Subcutaneous adipose tissue (tissue), 4 donors: Measurements from ENCODE around the gene ESAM. TPM values are rescaled to one million over a fixed set of nuclear protein-coding genes. Genes with fewer than 3 reads are reported as not detected.

Experiments used
- total RNA-seq, 4 donors: library from RNA; depleted of rRNA; stranded (reverse); fragments of >200 nt; gene quantifications; one replicate each; pipeline ENCODE4 v1.1.0, GENCODE V29; 2016
- TF ChIP-seq, protein P1 (sequence below): fragments of 450-650 bp; IDR thresholded peaks from one replicate; pipeline ENCODE4 v1.5.1; 2016; ENCODE audit warnings: low read depth, mild to moderate bottlenecking, control low read depth, antibody characterized with exemption, moderate library complexity

Gene ESAM
- total RNA-seq, 4 donors from 2014 or later: 15.0 to 82.7 (median 38.6) TPM

DNA sequence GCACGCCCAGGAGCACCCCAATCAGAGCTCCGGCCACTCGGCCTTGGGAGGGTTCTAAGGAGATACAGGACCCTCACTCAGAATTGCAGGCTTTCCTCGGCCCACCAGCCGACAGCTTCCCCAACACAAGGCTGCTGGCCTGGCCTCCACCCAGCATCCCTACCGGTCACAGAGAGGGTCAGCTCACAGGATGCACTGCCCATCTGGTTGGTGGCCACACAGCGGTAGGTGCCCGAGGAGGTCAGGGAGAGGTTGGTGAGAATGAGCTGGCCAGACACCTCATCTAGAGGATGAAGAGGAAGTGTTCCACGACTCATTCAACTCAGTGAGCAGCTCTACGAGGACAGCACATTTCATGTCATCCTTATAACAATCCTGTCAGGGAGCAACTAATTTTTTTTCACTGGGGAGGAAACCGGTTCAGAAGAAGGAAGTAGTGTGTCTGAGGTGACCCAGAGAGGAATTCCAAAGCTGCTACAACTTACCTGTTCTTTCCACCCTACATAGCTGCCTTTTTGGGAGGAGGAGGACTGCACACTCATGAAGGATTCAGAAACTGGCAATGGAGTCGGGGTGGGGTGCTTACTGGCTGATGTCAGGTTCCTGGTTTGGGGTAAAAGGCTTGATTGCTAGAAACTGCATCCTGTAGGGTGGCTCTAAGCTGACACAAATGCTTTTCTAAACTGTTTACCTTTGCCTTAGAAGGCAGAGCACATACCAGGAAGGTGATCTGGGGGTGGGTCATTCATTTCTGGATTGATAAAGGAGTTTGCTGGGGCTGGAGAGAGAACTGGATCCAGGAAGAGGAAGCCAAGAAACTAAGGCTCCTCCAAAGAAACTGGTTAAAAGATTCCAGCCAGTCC is 13.4 kb downstream of the ESAM start:
- TF ChIP-seq, protein P1, sequence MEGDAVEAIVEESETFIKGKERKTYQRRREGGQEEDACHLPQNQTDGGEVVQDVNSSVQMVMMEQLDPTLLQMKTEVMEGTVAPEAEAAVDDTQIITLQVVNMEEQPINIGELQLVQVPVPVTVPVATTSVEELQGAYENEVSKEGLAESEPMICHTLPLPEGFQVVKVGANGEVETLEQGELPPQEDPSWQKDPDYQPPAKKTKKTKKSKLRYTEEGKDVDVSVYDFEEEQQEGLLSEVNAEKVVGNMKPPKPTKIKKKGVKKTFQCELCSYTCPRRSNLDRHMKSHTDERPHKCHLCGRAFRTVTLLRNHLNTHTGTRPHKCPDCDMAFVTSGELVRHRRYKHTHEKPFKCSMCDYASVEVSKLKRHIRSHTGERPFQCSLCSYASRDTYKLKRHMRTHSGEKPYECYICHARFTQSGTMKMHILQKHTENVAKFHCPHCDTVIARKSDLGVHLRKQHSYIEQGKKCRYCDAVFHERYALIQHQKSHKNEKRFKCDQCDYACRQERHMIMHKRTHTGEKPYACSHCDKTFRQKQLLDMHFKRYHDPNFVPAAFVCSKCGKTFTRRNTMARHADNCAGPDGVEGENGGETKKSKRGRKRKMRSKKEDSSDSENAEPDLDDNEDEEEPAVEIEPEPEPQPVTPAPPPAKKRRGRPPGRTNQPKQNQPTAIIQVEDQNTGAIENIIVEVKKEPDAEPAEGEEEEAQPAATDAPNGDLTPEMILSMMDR: no peak

DNA sequence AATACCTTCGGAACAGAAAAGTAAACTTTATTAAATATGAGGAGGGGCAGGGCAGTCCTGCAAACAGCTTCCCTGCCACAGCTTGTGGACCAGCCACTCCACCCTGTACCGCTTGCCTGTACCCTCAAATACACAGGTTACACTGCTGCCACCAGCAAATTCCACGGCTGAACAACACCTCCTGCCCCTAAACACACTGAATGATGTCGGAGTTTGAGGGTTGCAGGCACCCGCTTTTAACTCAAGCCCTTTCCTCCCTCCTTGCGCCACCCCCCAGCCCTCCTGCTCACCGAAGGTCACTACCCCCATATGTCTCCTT is 14.0 kb downstream of the ESAM start:
- TF ChIP-seq, protein P1: no peak

DNA sequence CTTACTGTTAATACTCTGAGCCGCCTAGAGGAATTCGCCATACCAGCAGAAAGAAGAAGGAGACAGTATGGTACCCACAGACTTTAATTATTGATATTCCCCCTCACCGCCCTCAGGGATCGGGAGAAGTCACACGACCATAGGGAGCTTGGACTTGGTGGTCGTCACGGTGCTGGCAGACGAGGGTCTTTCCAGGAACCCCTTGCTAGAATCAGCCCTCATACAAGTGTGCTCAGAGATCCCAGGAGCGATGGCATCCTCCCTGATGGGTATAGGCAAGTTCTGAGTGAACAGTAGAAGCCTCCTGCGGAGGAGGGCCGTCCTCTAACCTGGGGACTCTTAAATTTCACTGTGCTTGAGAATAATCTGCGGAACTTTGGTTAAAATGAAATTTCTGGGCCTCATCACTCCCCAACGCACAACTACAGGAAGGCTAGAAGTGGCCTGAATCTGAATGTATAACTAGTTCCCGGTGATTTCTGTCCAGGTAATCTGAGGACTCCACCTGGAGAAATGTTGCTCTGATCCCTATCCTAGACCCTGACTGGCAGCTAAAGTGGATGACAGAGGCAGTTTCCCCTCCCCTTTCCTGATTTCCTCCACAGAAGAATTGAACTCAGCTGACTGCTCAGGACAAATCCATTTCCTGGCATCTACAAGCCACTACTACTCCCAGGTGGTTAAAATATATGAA is 14.5 kb downstream of the ESAM start:
- TF ChIP-seq, protein P1: no peak

DNA sequence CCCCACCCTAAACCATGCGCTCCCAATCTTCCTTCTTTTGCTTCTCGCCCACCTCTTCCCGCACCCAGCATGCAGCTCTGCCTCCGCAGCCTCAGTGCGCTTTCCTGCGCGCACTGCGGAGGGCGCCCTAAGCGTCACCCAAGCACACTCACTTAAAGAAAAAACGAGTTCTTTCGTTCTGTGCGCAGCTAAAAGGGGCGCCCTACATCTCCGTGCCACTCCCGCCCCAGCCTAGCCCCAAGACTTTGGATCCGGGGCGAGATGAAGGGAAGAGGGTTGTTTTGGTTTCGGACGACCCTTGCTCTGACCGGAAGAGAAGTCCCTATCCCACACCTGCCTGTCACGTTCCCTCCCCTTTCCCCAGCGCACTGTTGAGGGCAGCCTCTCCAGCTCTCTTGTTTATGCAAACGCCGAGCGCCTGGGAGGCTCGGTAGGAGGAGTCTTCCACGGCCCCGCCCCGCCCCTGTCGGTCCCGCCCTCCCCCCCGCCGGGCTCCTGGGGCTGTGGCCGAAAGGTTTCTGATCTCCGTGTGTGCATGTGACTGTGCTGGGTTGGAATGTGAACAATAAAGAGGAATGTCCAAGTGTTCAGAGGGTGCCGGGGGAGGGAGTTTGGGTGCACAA is 15.4 kb downstream of the ESAM start:
- TF ChIP-seq, protein P1: no peak

DNA sequence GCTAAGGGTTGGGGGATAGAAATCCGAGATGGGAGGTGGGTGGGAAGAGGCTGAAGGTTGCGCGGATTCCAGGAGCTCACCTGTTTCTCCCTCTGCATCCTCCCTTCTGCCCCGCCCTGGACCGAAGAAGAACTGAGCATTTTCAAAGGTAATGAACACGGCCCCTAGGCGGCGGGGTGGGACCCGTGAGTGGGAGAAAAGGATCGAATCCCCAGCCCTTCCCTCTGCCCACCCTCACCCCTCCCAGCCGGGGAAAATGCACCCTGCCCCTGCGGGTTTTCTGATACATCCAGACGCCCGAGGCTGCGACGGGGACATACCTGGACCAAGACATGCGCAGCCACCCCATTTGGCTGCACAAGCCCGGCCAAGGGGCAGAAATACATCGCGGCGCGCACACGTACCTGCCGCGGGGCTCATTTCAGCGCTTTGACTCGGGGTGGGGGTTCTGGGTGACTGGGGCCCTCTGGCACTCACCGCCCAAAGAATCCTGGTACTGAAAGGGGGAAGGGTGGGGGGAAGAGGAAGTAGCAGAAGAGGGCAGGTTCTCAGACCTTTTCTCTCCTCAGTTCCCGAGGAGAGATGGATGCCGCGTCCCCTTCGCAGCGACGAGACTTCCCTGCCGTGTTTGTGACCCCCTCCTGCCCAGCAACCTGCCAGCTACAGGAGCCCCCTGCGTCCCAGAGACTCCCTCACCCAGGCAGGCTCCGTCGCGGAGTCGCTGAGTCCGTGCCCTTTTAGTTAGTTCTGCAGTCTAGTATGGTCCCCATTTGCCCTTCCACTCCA is 16.1 kb downstream of the ESAM start:
- TF ChIP-seq, protein P1: no peak

DNA sequence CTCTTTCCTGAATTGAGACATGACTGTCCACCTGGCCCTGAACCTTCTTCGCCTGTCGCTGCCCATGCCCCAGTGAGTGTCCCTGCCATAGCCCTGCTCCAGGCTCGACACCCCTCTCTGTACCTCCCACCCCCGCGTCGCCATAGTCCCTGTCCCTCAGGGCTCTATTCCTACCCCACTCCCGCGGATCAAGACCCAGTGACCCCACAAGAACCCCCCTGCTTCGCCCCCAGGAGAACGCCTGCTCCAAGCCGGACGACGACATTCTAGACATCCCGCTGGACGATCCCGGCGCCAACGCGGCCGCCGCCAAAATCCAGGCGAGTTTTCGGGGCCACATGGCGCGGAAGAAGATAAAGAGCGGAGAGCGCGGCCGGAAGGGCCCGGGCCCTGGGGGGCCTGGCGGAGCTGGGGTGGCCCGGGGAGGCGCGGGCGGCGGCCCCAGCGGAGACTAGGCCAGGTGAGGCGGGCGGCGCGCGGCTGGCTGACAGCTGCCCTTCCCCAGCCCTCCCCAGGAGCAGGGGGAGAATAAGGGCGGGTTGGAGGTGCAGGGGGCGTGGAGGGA is 16.7 kb downstream of the ESAM start:
- TF ChIP-seq, protein P1: no peak
